GM12865 (cell line): ENCODE results near the gene EEF1AKMT2.
"Not testable (repeated sequence)": the region's sequence is repeated elsewhere in the genome, so short reads cannot be mapped to it uniquely, and the experiment has no call there.

Source experiments
- DNase-seq: peaks from one replicate; pipeline ENCODE4 v3.0.0; 2010; ENCODE audit warnings: low read depth
- H3K4me3 ChIP-seq: 2 replicates; pipeline ENCODE4 v1.5.1; 2011; ENCODE audit warnings: mild to moderate bottlenecking, low read depth, low read length, control low read depth
- TF ChIP-seq, protein P1 (sequence below): IDR thresholded peaks from 2 replicates; pipeline ENCODE4 v1.5.1; 2011; ENCODE audit warnings: low read length, control low read depth, low read depth, inconsistent platforms; ENCODE audit not compliant: insufficient read depth; ENCODE audit errors: missing control alignments

The EEF1AKMT2 gene

DNA sequence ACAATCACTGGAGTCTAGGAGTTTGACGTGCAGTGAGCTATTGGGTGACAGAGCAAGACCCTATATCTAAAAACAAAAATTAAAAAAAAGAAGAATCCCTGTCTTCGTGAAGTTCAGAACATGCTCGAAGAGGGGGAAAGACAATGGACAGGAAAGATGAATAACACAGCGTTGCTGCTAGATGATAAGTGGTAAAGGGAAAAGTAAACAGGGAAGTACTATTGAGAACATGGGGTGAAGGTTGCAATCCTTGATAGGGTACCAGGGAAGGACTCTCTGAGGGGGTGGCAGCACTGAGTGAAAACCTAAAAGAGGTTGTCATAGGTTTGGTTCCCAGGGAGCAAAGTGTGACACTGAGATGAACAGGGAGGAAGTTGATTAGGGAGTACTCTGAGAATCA, 7.1 kb upstream of the EEF1AKMT2 start:
- DNase-seq: no peak
- H3K4me3 ChIP-seq: no peak overlapping the region
- TF ChIP-seq, protein P1, sequence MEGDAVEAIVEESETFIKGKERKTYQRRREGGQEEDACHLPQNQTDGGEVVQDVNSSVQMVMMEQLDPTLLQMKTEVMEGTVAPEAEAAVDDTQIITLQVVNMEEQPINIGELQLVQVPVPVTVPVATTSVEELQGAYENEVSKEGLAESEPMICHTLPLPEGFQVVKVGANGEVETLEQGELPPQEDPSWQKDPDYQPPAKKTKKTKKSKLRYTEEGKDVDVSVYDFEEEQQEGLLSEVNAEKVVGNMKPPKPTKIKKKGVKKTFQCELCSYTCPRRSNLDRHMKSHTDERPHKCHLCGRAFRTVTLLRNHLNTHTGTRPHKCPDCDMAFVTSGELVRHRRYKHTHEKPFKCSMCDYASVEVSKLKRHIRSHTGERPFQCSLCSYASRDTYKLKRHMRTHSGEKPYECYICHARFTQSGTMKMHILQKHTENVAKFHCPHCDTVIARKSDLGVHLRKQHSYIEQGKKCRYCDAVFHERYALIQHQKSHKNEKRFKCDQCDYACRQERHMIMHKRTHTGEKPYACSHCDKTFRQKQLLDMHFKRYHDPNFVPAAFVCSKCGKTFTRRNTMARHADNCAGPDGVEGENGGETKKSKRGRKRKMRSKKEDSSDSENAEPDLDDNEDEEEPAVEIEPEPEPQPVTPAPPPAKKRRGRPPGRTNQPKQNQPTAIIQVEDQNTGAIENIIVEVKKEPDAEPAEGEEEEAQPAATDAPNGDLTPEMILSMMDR: no peak

DNA sequence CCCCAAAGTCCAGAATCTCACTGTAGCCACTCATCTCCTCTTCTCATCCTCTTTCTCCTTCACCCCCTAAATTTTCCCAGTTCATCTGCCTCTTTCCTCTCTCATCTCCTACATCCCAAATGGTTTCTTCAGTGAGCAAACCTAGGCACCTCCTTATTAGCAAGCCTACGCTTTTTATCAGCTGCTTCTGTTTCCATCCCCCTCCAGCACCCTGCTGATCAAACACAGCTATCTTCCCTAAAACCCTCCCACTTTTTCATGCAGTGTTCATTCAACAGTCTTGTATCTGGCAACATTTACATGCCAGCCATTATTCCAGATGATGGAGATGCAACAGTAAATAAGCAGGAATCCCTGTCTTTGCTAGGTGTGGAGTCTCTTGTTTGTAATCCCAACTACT, 6.7 kb upstream of the EEF1AKMT2 start:
- DNase-seq: no peak

DNA sequence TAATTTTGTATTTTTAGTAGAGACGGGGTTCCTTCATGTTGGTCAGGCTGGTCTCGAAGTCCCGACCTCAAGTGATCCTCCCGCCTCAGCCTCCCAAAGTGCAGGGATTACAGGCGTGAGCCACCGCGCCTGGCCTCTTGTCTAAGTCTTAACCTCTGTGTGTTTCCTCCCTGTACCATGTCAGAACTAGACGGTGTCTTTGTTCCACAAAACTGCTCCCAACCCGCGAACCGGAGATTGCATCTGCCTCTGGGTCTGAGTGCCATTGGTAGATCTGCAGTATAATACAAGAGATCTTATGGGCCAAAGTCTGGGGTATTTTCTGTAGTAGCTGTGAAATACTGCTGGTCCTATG, 1.3 kb upstream of the EEF1AKMT2 start:
- DNase-seq: no peak
- peak overlapping the region; percentile 92; the same call in 1 of the 2 replicates for H3K4me3 ChIP-seq
- TF ChIP-seq, protein P1: no peak

More for the DNA sequence above, 6.7 kb upstream of the EEF1AKMT2 start:
- TF ChIP-seq, protein P1: no peak
- no peak overlapping the region for H3K4me3 ChIP-seq

DNA sequence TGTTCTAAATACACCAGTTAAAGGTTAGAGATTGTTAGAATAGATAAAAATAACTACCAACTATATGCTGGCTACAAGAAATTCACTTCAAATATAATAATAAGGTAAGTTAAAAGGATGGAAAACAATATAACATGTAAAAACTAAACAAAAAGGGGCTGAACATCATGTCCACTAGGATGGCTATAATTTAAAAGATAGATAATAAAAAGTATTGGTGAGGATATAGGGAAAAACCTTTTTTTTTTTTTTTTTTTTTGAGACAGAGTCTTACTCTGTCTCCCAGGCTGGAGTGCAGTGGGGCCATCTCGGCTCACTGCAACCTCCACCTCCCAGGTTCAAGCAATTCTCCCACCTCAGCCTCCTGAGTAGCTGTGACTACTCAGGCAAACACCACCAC, 8.8 kb downstream of the EEF1AKMT2 start:
- not testable (repeated sequence) for H3K4me3 ChIP-seq, DNase-seq

DNA sequence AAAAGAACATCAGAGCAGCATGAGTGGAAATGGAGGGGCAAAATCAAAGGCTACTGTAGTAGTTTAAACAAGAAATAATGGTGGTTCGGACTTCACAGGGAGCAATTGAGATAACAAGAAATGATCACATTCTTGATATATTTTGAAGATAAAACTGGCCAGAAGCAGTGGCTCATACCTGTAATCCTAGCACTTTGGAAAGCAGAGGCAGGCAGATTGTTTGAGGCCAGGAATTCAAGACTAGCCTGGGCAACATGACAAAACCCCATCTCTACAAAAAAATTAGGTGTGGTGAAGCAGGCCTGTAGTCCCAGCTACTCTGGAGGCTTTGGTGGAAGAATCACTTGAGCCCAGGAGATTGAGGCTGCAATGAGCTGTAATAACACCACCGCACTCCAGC, 22.9 kb downstream of the EEF1AKMT2 start:
- DNase-seq: no peak
- TF ChIP-seq, protein P1: no peak
- no peak overlapping the region for H3K4me3 ChIP-seq

DNA sequence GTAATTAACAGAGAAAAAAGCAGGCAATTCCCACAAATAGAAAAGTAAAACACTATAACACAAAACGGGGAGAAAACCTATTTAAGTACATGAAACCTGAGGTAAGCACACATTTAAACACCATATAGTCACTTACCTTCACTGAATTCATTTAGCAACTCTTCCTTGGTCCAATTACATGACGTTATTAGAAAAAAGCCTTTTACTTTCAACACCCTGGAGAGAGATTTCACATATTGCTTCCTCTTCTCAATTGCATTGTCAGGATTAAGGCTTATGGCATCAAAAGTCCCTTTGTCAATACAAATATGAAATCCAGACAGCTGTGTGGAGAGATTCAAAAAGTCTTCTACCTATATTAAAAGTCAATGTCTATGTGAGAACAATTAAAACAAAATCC, 26.4 kb downstream of the EEF1AKMT2 start:
- H3K4me3 ChIP-seq: no peak overlapping the region
- DNase-seq: no peak
- TF ChIP-seq, protein P1: no peak

DNA sequence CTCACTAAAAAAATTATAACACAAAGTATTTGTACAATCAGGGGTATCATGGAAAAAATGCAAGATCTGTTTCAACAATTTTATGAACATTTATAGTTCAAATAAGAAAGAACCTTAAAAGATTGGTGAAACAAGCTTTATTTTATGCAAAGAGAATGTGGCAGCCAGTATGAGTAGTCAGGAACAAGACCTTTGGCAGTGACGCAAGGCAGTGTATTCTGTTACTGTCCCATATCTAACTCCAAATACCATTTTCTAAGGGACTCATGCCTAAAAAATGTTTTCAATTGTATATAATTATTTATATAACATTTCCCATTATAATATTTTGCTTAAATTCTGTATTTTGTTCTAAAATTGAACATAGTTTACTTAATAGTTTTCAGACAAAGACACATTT, 28.4 kb downstream of the EEF1AKMT2 start:
- H3K4me3 ChIP-seq: no peak overlapping the region
- TF ChIP-seq, protein P1: no peak
- DNase-seq: no peak
